GM23338 (cell line): ENCODE data around the gene ESPL1. TPM values are rescaled to one million over a fixed set of nuclear protein-coding genes. Genes with fewer than 3 reads are reported as not detected.
A peak's percentile ranks its signal among the peaks of the same experiment; 100 is the strongest.

Source experiments
- ATAC-seq: fragments of 200-7000 bp; cut with Tn5 transposase; 3 replicates; pipeline ENCODE4 v1.9.1; 2020
- DNase-seq: peaks from one replicate; pipeline ENCODE4 v3.0.0-alpha.2; 2015; ENCODE audit warnings: low spot score
- H2AFZ ChIP-seq: fragments of 200-600 bp; sonication (generic); 2 replicates; pipeline ENCODE4 v1.8.0; 2016; ENCODE audit warnings: antibody characterized with exemption, mild to moderate bottlenecking, moderate library complexity
- H3F3A ChIP-seq: fragments of 200-600 bp; sonication (generic); replicated peaks from 2 replicates; pipeline ENCODE4 v1.8.0; 2017; ENCODE audit warnings: antibody characterized with exemption, mixed run types, low read depth
- H3K27ac ChIP-seq: fragments of 200-600 bp; sonication (generic); 2 replicates; pipeline ENCODE4 v1.6.1; 2016; ENCODE audit warnings: low read depth
- H3K27me3 ChIP-seq: fragments of 200-600 bp; sonication (generic); 2 replicates; pipeline ENCODE4 v1.8.0; 2016; ENCODE audit warnings: mild to moderate bottlenecking, mixed run types, moderate library complexity; ENCODE audit not compliant: insufficient read depth
- H3K36me3 ChIP-seq: fragments of 200-600 bp; sonication (generic); 2 replicates; pipeline ENCODE4 v1.8.0; 2016; ENCODE audit warnings: mild to moderate bottlenecking; ENCODE audit not compliant: insufficient read depth
- H3K4me1 ChIP-seq: fragments of 200-600 bp; sonication (generic); 2 replicates; pipeline ENCODE4 v1.8.0; 2016; ENCODE audit warnings: mild to moderate bottlenecking, moderate library complexity; ENCODE audit not compliant: insufficient read depth
- H3K4me2 ChIP-seq: fragments of 200-600 bp; sonication (generic); 2 replicates; pipeline ENCODE4 v1.7.1; 2017; ENCODE audit warnings: mixed run types
- H3K4me3 ChIP-seq: fragments of 200-600 bp; sonication (generic); 2 replicates; pipeline ENCODE4 v1.6.1; 2016; ENCODE audit warnings: mixed run types
- H3K79me2 ChIP-seq: fragments of 200-600 bp; sonication (generic); replicated peaks from 2 replicates; pipeline ENCODE4 v1.8.0; 2017; ENCODE audit warnings: mild to moderate bottlenecking; ENCODE audit not compliant: insufficient read depth
- H3K9me2 ChIP-seq: fragments of 200-600 bp; sonication (generic); 2 replicates; pipeline ENCODE4 v1.8.0; 2017; ENCODE audit not compliant: insufficient read depth
- H4K20me1 ChIP-seq: fragments of 200-600 bp; sonication (generic); replicated peaks from 2 replicates; pipeline ENCODE4 v1.8.0; 2017; ENCODE audit warnings: mild to moderate bottlenecking; ENCODE audit not compliant: insufficient read depth
- H3K27ac Mint-ChIP-seq: 2 replicates; pipeline ENCODE4 v1.8.0; 2020; ENCODE audit warnings: inconsistent platforms, mild to moderate bottlenecking, moderate library complexity, mixed read lengths
- H3K27me3 Mint-ChIP-seq: 3 replicates; pipeline ENCODE4 v1.8.0; 2022; ENCODE audit warnings: low read depth, mild to moderate bottlenecking, moderate library complexity, mixed read lengths, inconsistent platforms; ENCODE audit not compliant: insufficient read depth, poor library complexity
- H3K36me3 Mint-ChIP-seq: 3 replicates; pipeline ENCODE4 v1.8.0; 2021; ENCODE audit warnings: low read depth, mild to moderate bottlenecking, inconsistent platforms, moderate library complexity, mixed read lengths
- H3K4me1 Mint-ChIP-seq: 3 replicates; pipeline ENCODE4 v1.8.0; 2020; ENCODE audit warnings: mild to moderate bottlenecking, inconsistent platforms, mixed read lengths
- H3K4me3 Mint-ChIP-seq: 3 replicates; pipeline ENCODE4 v1.8.0; 2021; ENCODE audit warnings: moderate library complexity, mild to moderate bottlenecking, inconsistent platforms, mixed read lengths
- H3K9me3 Mint-ChIP-seq: 3 replicates; pipeline ENCODE4 v1.8.0; 2020; ENCODE audit warnings: moderate library complexity, mild to moderate bottlenecking, inconsistent platforms, mixed read lengths
- CREB1 ChIP-seq: fragments of 250-450 bp; sonication (Bioruptor Pico); IDR thresholded peaks from 2 replicates; pipeline ENCODE4 v1.5.0; 2020; ENCODE audit warnings: low read depth, mild to moderate bottlenecking, moderate library complexity
- CTCF ChIP-seq, 2 experiments: fragments of 200-600 bp in 1 of 2; sonication (generic) in 1 of 2; conservative IDR thresholded peaks; 2 replicates each; pipeline versions ENCODE4 v1.5.1 to v1.6.1; 2016 to 2017; ENCODE audit warnings: antibody characterized with exemption in 2 of 2, low read depth in 2 of 2, mild to moderate bottlenecking in 2 of 2, moderate library complexity in 1 of 2
- ETS1 ChIP-seq: IDR thresholded peaks from 2 replicates; pipeline ENCODE4 v1.6.1; 2016; ENCODE audit warnings: antibody characterized with exemption
- EZH2 ChIP-seq: fragments of 200-600 bp; sonication (generic); IDR thresholded peaks from one replicate; pipeline ENCODE4 v1.8.0; 2017; ENCODE audit warnings: antibody characterized with exemption, mild to moderate bottlenecking, low read depth; ENCODE audit not compliant: unreplicated experiment
- EZH2phosphoT487 ChIP-seq: fragments of 200-600 bp; sonication (generic); IDR thresholded peaks from one replicate; pipeline ENCODE4 v1.8.1; 2018; ENCODE audit warnings: antibody characterized with exemption; ENCODE audit not compliant: unreplicated experiment
- JUNB ChIP-seq: IDR thresholded peaks from one replicate; pipeline ENCODE4 v1.6.1; 2016; ENCODE audit warnings: antibody characterized with exemption; ENCODE audit not compliant: unreplicated experiment
- NANOG ChIP-seq: IDR thresholded peaks from 2 replicates; pipeline ENCODE4 v1.6.1; 2016; ENCODE audit warnings: antibody characterized with exemption, borderline replicate concordance
- POLR2AphosphoS5 ChIP-seq: IDR thresholded peaks from 2 replicates; pipeline ENCODE4 v1.6.1; 2016; ENCODE audit warnings: antibody characterized with exemption, low read depth
- REST ChIP-seq: IDR thresholded peaks from one replicate; pipeline ENCODE4 v1.6.1; 2018; ENCODE audit warnings: antibody characterized with exemption; ENCODE audit not compliant: unreplicated experiment
- STAT1 ChIP-seq: IDR thresholded peaks from one replicate; pipeline ENCODE4 v1.6.1; 2016; ENCODE audit warnings: antibody characterized with exemption; ENCODE audit not compliant: unreplicated experiment
- ZNF114 ChIP-seq: fragments of 250-450 bp; sonication (Bioruptor Pico); IDR thresholded peaks from 2 replicates; pipeline ENCODE4 v1.5.0; 2020; ENCODE audit warnings: mild to moderate bottlenecking, moderate library complexity
- ZNF331 ChIP-seq: fragments of 250-450 bp; sonication (Bioruptor Pico); IDR thresholded peaks from 2 replicates; pipeline ENCODE4 v1.5.0; 2020; ENCODE audit warnings: low read depth, mild to moderate bottlenecking, moderate library complexity
- ZNF462 ChIP-seq: fragments of 250-450 bp; sonication (Bioruptor Pico); IDR thresholded peaks from 2 replicates; pipeline ENCODE4 v1.5.0; 2020; ENCODE audit warnings: mild to moderate bottlenecking, moderate library complexity
- polyA plus RNA-seq: library from polyadenylated mRNA; unstranded; fragments of >200 nt; fragmentation: Nextera tagmentation; extraction: Ambion mirVana; gene quantifications from 2 replicates; pipeline ENCODE4 v1.2.1, GENCODE V29; 2016
- total RNA-seq: library from RNA; depleted of rRNA; stranded (reverse); fragments of >200 nt; shearing (Covaris generic); gene quantifications from 2 replicates; pipeline ENCODE4 v1.2.3, GENCODE V29; 2014

The ESPL1 gene
- total and polyA plus RNA-seq, 2 experiments from 2014 or later: 13.2 to 56.5 TPM

GRCh38 chr12:53236443-53237111 is 31.5 kb upstream of the ESPL1 start:
- Mint-ChIP-seq H3K4me3 (no peak overlapping the region; the same call in 2 of the 3 replicates), H3K27ac (no peak overlapping the region), H3K4me1 (peaks cover 59% of the 10 kb centered on the region), H3K36me3 (no peaks in the 10 kb centered on the region), H3K9me3 (no peaks in the 10 kb centered on the region), H3K27me3 (peaks cover 20% of the 10 kb centered on the region)
- peak overlapping the region; percentile 93 for H3K4me2 ChIP-seq
- no peaks in the 10 kb centered on the region for H3K27me3 ChIP-seq
- peaks cover 15% of the 10 kb centered on the region; the same call in 1 of the 2 replicates for H3F3A ChIP-seq
- no peak for TF ChIP-seq EZH2
- TF ChIP-seq REST: no peak
- TF ChIP-seq CREB1: no peak
- no peak for TF ChIP-seq ETS1
- no peak for TF ChIP-seq STAT1
- no peak for TF ChIP-seq ZNF331 (CRISPR knock-in tag)
- no peak for TF ChIP-seq EZH2phosphoT487
- no peak for TF ChIP-seq CTCF (conservative IDR thresholded peaks at IDR 0.05; ENCODE audit: low read depth in 2 of 2)
- TF ChIP-seq ZNF462 (CRISPR knock-in tag): no peak
- no peak for TF ChIP-seq NANOG
- TF ChIP-seq POLR2AphosphoS5: no peak
- TF ChIP-seq JUNB: no peak
- TF ChIP-seq ZNF114 (CRISPR knock-in tag): no peak
- no peak overlapping the region for H3K4me3 ChIP-seq
- no peaks in the 10 kb centered on the region for H3K9me2 ChIP-seq
- H3K27ac ChIP-seq: no peak overlapping the region
- H4K20me1 ChIP-seq: no peaks in the 10 kb centered on the region
- peaks cover 50% of the 10 kb centered on the region for H3K4me1 ChIP-seq
- DNase-seq (no peak), ATAC-seq (no peak)
- H2AFZ ChIP-seq: peak overlapping the region; percentile 57
- no peaks in the 10 kb centered on the region for H3K79me2 ChIP-seq
- no peaks in the 10 kb centered on the region for H3K36me3 ChIP-seq
